ENCODE measurements around the gene TRIM27. TPM values are rescaled to one million over a fixed set of nuclear protein-coding genes. Genes with fewer than 3 reads are reported as not detected.
A peak's percentile ranks its signal among the peaks of the same experiment; 100 is the strongest.

Gene TRIM27
- total RNA-seq, 1 donor from 2014 or later, result 101 TPM

GRCh38 chr6:28900577-28901256 lies 23.1 kb downstream of the TRIM27 start:
- TF ChIP-seq CTCF (IDR thresholded peaks at IDR 0.05; ENCODE audit: insufficient read depth, low read length, poor library complexity, severe bottlenecking), result no peak
- Histone ChIP-seq H3K4me3 (ENCODE audit: low read depth, low read length) (no peak overlapping the region), H3K27me3 (ENCODE audit: control insufficient read depth, insufficient read depth, low read length) (no peaks in the 10 kb centered on the region), H3K36me3 (ENCODE audit: control insufficient read depth, insufficient read depth, low read length) (no peaks in the 10 kb centered on the region)
- no peak for DNase-seq (ENCODE audit: low read depth)

GRCh38 chr6:28898710-28898965 lies 25.1 kb downstream of the TRIM27 start:
- no peak overlapping the region for H3K4me3 ChIP-seq (ENCODE audit: low read depth, low read length)
- no peaks in the 10 kb centered on the region for H3K27me3 ChIP-seq (ENCODE audit: control insufficient read depth, insufficient read depth, low read length)
- no peak for DNase-seq (ENCODE audit: low read depth)
- TF ChIP-seq CTCF (IDR thresholded peaks at IDR 0.05; ENCODE audit: insufficient read depth, low read length, poor library complexity, severe bottlenecking), result no peak
- H3K36me3 ChIP-seq (ENCODE audit: control insufficient read depth, insufficient read depth, low read length), result no peaks in the 10 kb centered on the region

- DNase-seq (ENCODE audit: low read depth), result no peak
- TF ChIP-seq CTCF (IDR thresholded peaks at IDR 0.05; ENCODE audit: insufficient read depth, low read length, poor library complexity, severe bottlenecking), result no peak
- no peaks in the 10 kb centered on the region for H3K27me3 ChIP-seq (ENCODE audit: control insufficient read depth, insufficient read depth, low read length)
- H3K36me3 ChIP-seq (ENCODE audit: control insufficient read depth, insufficient read depth, low read length), result no peaks in the 10 kb centered on the region
- peak overlapping the region; percentile 51 for H3K4me3 ChIP-seq (ENCODE audit: low read depth, low read length)
Observed at GRCh38 chr6:28897369-28897745, 26.4 kb downstream of the TRIM27 start.

GRCh38 chr6:28896505-28897368 lies 27.0 kb downstream of the TRIM27 start:
- H3K36me3 ChIP-seq (ENCODE audit: control insufficient read depth, insufficient read depth, low read length), result no peaks in the 10 kb centered on the region
- no peak for DNase-seq (ENCODE audit: low read depth)
- peak; percentile 25 for TF ChIP-seq CTCF (IDR thresholded peaks at IDR 0.05; ENCODE audit: insufficient read depth, low read length, poor library complexity, severe bottlenecking)
- H3K4me3 ChIP-seq (ENCODE audit: low read depth, low read length), result peak overlapping the region; percentile 51
- H3K27me3 ChIP-seq (ENCODE audit: control insufficient read depth, insufficient read depth, low read length), result no peaks in the 10 kb centered on the region

- DNase-seq (ENCODE audit: low read depth), result peak; percentile 85
- TF ChIP-seq CTCF (IDR thresholded peaks at IDR 0.05; ENCODE audit: insufficient read depth, low read length, poor library complexity, severe bottlenecking), result no peak
- no peaks in the 10 kb centered on the region for H3K36me3 ChIP-seq (ENCODE audit: control insufficient read depth, insufficient read depth, low read length)
- H3K4me3 ChIP-seq (ENCODE audit: low read depth, low read length), result peak overlapping the region; percentile 51
- H3K27me3 ChIP-seq (ENCODE audit: control insufficient read depth, insufficient read depth, low read length), result no peaks in the 10 kb centered on the region
Observed at GRCh38 chr6:28895131-28895812, 28.5 kb downstream of the TRIM27 start.

Measured in kidney epithelial cell (primary cell).